HCT116 (cell line): Measurements from ENCODE around the gene ENDOD1.

Experiments used
- CTCF ChIP-seq, 3 experiments: fragments of 200-600 bp in 1 of 3; sonication (generic) in 1 of 3; IDR thresholded peaks in 2 of 3; conservative IDR thresholded peaks in 1 of 3; 2 replicates each; pipeline ENCODE4 v1.5.1; 2012 to 2017; ENCODE audit warnings: low read depth in 2 of 3, low read length in 2 of 3, antibody characterized with exemption in 1 of 3, borderline replicate concordance in 1 of 3, control low read depth in 1 of 3, mild to moderate bottlenecking in 1 of 3, mixed read lengths in 1 of 3, mixed run types in 1 of 3, moderate library complexity in 1 of 3; ENCODE audit not compliant: insufficient read depth in 1 of 3
- EZH2 ChIP-seq: fragments of 200-600 bp; sonication (generic); IDR thresholded peaks from 2 replicates; pipeline ENCODE4 v1.6.1; 2017; ENCODE audit warnings: antibody characterized with exemption, mixed run types
- EZH2phosphoT487 ChIP-seq: fragments of 200-600 bp; IDR thresholded peaks from 2 replicates; pipeline ENCODE4 v1.6.1; 2018; ENCODE audit warnings: antibody characterized with exemption, borderline replicate concordance
- POLR2A ChIP-seq: IDR thresholded peaks from 2 replicates; pipeline ENCODE4 v1.7.0; 2011; ENCODE audit warnings: borderline replicate concordance; ENCODE audit not compliant: insufficient read depth, insufficient read length; ENCODE audit errors: extremely low read depth
- YY1 ChIP-seq: IDR thresholded peaks from 2 replicates; pipeline ENCODE4 v1.6.1; 2011; ENCODE audit warnings: low read length, low read depth, moderate library complexity, mild to moderate bottlenecking; ENCODE audit not compliant: insufficient replicate concordance; ENCODE audit errors: extremely low read depth
- ZBTB33 ChIP-seq: IDR thresholded peaks from 2 replicates; pipeline ENCODE4 v1.6.1; 2011; ENCODE audit warnings: mild to moderate bottlenecking, low read length, moderate library complexity; ENCODE audit not compliant: insufficient replicate concordance; ENCODE audit errors: extremely low read depth
- ZNF274 ChIP-seq: fragments of 200-500 bp; sonication (Bioruptor generic); IDR thresholded peaks from 2 replicates; pipeline ENCODE4 v1.6.1; 2014; ENCODE audit warnings: mild to moderate bottlenecking, low read depth, low read length, inconsistent platforms

GRCh38 chr11:95084509-95084908, 5.1 kb upstream of the ENDOD1 start:
- TF ChIP-seq POLR2A = no peak
- no peak for TF ChIP-seq ZNF274
- no peak for TF ChIP-seq ZBTB33
- TF ChIP-seq CTCF (IDR thresholded peaks at IDR 0.05 in 2 of 3, conservative IDR thresholded peaks at IDR 0.05 in 1 of 3; ENCODE audit: borderline replicate concordance in 1 of 3, insufficient read depth in 1 of 3, low read depth in 2 of 3, low read length in 2 of 3) = no peak
- no peak for TF ChIP-seq YY1
- no peak for TF ChIP-seq EZH2
- no peak for TF ChIP-seq EZH2phosphoT487
